Measurements from ENCODE around the gene MIEF1.

MIEF1 gene

DNA sequence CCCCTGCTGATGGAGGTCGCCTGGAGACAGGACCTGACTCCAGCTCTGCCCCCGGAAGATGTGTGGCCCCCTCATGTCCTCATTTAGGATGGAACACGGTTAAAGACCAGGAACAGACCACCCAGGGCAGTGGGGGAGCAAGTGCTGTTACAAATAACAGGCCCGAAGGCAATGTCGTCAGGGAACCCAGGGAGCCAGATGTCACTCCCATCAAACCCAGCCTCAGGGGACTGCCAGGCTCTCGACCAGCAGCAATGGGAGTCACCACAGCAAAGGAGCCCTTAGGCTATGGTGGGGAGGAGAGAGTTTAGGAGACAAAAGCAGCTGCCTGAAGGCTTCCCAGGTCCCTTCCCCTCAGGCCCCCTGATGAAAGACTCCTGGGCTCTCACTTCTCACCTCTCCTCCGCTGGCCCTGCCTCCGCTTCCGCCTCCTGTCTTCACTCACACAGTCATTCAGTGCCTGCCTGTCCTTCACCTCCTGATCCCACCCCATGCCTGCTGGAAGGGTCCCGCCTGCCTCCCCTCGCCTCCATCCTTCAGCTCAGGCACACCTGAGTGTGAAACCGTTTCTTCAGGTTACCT, 26.1 kb downstream of the MIEF1 start:
- DNase-seq (ENCODE audit: low read depth in 2 of 2) = no peak

DNA sequence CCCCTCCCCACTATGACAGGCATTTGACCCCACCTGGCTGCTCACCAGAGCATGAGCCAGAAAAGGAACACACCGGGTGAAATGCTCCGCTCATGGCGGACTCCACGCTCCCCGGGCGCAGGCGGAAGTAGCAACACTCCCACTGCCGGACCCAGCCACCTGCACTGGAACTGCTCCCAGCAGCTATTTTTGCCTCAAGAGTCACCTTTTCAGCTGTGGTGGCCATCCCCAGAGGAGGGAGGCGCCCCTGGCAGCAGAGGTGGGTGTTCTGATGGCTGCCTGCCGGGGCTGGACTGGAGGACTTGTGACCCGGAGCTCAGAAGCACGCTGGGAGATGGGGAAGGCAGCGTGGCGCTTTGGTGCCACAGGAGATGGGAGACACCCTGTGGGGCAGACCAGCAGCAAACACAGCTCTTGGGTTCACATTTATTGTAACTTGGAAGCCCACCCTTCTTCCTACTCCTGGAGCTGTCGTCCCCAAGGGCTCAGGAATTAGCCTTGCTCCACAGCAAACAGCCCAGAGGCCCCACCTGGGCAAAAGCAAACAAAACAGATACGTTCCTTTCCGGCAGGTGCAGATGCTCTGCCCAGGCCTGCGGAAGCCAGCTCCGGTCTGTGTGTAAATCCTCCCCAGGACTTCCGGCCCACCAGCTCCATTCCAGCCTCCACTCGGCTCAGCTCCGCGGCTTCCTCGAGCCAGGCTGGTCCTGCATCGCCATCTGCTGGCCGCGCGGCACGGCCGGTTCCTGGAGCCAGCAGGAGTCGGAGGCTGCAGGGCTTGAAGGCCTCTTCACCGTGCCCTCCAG, 26.8 kb downstream of the MIEF1 start:
- peak; percentile 65 to 71 for DNase-seq (ENCODE audit: low read depth in 2 of 2)

DNA sequence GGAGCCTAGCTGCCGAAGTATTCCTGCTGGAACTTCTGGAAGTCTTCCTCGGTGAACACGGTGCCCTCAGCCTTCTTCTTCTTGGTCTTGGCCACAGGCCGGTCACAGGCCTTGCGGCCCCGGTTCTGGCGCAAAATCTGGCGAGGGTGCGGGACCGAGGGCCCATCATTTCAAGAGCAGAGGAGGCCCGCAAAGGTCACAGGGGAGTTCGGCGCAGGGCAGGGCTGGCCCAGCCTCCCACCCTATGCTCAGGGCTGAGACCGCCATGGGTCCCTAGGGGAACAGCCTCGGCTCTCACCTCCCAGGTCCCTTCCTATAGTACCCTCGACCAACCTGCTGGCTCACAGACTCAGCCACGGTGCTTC, 27.4 kb downstream of the MIEF1 start:
- DNase-seq (ENCODE audit: low read depth in 2 of 2) = no peak

DNA sequence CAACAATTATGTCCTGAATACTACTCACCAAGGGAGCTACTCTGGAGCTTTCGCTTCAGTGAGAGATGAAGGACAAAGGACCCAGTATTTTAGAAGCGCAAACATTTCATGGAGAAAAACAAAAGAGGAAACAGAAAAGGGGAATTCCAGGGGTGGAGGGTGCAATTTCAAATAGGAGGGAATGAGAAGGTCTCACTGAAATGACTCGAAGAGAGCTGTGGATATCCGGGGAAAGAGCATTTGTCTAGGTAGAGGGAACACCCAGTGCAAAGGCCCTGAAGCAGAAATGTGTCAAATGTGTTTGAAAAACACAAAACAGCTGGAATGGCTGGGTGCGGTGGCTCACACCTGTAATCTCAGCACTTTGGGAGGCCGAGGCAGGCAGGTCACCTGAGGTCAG, 28.0 kb downstream of the MIEF1 start:
- no peak for DNase-seq (ENCODE audit: low read depth in 2 of 2)

DNA sequence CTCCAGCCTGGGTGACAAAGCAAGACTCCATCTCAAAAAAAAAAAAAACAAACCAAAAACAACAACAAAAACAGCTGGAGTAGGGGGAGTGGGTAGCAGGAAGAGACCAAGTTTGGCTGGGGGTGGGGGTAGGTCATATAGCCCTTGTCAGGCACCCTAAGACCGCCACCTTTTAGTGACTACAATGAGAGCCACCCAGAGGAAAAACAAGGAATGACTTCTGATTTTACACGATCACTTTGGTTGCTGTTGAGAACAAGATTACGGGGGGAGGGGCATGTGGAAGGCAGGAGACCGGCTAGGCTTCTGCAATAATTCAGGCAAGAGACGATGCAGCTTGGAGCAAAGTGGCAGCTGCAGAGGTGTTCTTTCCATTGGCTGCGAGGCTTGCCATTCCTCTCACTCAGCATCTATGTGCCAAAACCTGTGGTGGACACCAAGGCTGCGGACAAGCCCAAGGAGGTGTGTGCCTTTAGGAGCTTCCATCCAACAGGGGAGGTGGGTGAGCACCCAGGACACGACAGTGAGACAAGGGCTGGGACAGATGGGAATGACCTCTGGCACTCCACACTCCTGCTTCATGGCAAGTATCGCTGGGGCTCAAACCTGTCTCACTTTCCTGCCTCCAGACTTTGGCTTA, 28.7 kb downstream of the MIEF1 start:
- DNase-seq (ENCODE audit: low read depth in 2 of 2) = no peak

DNA sequence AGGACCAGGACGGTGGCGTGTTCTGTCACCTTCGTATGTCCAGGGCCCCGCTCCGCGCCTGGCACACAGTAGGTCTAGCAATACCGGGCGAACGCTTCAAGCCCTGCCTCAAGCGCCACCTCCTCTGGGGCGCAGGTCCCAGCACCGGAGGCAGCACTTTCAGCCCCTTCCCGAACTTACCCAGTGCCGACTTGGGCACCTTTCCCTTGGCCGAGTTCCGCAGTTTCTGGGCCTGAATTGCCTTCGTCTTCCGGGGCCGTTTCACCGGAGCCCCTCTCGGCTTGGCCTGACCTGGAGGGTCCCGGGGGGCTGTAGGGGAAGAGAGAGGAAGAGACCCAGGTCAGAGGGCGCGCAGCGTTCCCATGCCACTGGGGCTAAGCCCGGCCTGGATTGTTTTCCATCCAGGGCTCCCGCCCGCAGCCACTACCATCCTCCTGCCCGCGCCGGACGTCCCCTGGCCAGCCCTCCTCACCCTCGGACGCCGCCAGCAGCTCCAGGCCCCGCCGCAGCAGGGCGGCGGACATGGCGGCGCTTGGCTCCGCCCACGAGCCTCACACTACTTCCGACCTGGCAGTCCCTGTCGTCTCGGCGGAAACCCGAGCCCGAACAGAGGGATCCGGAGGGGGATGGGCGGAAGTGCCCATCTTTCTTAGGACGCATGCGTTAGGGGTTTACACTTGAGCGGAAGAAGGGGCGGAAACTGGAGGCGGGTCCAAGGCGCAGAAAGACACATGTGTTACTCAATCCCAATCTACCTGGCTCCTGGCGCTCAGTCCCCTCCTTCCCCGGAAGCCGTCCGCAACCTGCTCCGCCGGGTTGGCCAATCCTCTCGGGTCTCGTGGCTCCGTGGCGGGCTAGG, 30.4 kb downstream of the MIEF1 start, which contains the start of gene RPS19BP1:
Gene RPS19BP1 (minus strand): TSS at position 534 of the 859 bp plus-strand sequence. CDS start 10 bp downstream, at position 524.
- peak; percentile 97 to 98 for DNase-seq (ENCODE audit: low read depth in 2 of 2)

DNA sequence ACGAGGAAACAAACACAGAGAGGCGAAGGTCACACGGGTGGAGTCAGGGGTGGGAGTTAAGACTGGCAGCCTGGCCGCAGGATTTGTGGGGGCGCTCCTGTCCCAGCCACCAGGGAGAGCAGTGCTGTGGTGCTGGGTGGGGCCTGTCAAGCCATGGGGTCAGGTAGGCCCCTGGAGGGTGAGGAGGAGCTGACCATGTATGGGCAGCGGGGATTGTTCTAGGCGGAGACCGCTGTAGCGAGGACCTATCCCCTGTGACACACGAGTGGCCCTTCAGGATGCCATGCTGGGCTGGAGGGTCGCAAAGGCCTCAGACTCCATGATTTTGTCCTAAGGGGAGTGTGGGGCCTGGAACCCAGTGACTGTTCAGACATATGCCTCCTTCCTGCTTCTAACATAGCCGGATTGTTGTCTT, 32.0 kb downstream of the MIEF1 start:
- DNase-seq (ENCODE audit: low read depth in 2 of 2) = no peak

DNA sequence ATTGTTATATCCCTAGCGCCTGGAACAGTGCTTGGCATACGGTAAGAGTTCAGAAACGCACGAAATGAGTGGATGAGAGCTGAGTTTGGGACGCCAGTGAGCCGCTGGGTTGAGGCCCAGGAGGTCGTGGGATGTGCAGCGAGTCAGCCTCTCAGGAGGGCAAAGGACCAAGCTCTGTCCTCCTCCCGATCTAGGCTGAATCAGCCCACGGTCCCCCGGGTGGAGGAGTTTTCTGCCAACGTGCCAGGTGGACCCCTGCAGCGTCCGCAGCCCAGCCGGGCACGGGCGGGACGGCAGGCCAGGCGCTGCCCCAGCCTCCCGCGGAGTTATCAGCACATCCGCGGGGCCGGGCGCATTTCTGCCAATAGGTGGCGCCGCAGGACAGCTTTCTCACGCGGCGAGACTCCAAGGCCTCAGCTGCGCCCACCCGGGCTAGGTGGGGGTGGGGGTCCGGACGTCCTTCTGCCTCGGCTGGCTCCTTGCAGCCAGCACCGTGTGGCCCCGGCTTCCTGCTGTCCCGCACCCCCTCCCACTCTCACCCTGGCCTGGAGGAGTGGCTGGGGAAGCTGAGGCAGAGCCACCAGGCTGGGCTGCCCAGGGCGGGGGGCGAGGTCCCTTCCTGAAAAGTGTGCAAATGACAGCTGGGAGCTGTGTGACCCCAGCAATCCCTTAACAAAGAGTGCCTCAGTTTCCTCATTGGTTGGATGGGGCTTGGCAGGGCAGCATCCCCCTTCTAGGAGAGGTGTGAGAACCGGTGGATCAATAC, 32.7 kb downstream of the MIEF1 start:
- DNase-seq (ENCODE audit: low read depth in 2 of 2) = peak in 1 of 2 experiments; percentile 38

DNA sequence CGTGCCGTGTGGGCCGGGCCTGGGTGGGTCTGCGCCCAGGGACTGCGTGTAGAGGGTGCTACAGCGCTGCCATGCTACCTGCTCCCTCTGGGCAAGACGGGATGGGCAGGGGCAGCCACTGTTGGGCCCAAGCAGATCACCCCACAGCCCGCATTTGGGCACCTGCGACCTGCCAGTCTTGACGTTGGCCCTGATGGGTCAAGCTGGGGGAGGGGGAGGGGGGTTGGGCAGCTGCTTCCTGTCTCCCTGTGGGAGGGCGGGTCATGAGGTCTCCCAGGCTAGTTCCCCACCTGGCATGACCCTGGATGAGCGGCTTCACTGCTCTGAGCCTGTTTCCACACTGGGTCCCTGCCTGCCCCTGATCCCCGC, 33.3 kb downstream of the MIEF1 start:
- no peak for DNase-seq (ENCODE audit: low read depth in 2 of 2)

DNA sequence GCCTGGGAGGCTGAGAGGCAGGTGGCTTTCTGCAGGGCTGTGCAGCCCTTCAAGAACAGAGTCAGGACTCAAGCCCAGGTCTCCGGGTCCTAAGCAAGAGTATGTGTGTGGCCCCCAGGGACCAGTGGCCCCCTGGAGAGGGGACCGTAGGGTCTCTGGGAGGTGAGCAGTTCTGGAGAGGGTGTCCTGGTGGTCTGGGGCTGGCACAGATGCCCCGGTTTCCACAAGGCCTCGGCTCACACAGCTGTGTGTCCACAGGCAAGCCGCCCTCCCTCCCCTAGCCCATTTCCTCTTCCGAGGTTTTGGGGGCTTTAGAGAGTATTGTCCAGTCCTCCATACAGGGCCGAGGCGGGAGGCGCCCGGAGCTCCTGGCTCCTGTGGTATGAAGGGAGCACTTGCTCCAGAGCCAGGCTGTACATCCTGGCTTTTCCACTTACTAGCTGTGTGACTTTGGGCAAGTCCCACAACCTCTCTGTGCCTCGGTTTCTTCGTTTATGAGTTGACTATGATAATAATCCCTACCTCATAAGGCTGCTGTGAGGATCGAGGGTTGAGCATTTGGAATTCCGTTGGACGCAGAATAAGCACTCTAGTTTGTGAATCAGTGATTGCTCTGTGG, 33.9 kb downstream of the MIEF1 start:
- no peak for DNase-seq (ENCODE audit: low read depth in 2 of 2)

DNA sequence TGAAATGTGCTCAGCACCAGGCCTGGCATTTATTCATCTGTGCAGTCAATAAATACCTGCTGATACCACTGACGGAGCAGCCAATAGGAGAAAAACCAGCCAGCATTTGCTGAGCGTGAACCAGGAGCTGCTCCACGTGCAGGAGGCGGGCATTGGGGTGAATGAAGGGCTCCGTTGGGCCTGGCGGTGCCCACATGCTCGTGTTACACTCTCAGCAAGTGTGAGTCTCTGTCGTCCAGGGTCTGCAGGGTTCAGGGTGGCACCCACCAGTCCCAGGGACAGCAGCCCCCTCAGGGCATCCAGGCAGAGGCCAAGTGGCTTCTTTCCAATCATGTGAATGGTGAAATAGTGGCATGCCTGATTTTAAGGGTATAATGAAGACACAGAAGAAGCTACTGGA, 34.6 kb downstream of the MIEF1 start:
- DNase-seq (ENCODE audit: low read depth in 2 of 2) = no peak

DNA sequence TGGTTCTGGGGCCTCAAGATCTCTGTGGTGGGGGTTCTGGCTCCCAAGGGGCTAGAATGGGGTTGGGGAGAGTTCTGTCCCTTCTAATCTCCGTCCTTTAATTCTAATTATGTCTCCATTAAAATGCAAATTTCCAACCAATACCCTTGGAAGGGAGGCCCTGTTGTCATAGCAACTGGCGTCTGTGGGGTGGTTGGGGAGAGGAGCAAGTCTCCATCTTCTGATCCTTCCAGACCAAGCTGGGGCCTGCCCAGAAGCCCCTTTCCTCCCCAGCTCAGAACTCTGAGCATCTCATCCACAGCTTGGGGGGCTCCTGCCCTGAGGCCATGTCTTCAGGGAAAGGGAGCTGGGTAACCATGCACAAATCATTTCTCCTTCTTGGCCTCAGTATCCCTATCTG, 35.9 kb downstream of the MIEF1 start:
- DNase-seq (ENCODE audit: low read depth in 2 of 2) = no peak

DNA sequence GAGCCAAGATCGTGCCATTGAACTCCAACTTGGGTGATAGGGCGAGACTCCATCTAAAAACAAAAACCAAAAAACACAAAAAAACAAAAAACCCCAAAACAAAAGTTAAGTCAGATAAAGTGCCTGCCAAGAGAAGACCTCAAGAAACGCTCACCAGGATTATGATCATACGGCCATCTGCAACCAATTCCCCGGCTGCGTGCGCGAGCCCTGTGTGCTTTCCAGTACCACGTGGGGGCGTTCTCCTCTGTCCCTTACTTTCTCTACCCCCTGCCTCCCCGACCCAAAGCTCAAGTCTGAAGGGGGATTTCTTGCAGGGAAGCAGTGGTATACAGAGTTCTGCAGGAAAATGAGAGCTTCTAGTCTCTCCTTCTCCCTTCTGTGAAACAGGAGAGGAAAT, 41.0 kb downstream of the MIEF1 start:
- no peak for DNase-seq (ENCODE audit: low read depth in 2 of 2)

DNA sequence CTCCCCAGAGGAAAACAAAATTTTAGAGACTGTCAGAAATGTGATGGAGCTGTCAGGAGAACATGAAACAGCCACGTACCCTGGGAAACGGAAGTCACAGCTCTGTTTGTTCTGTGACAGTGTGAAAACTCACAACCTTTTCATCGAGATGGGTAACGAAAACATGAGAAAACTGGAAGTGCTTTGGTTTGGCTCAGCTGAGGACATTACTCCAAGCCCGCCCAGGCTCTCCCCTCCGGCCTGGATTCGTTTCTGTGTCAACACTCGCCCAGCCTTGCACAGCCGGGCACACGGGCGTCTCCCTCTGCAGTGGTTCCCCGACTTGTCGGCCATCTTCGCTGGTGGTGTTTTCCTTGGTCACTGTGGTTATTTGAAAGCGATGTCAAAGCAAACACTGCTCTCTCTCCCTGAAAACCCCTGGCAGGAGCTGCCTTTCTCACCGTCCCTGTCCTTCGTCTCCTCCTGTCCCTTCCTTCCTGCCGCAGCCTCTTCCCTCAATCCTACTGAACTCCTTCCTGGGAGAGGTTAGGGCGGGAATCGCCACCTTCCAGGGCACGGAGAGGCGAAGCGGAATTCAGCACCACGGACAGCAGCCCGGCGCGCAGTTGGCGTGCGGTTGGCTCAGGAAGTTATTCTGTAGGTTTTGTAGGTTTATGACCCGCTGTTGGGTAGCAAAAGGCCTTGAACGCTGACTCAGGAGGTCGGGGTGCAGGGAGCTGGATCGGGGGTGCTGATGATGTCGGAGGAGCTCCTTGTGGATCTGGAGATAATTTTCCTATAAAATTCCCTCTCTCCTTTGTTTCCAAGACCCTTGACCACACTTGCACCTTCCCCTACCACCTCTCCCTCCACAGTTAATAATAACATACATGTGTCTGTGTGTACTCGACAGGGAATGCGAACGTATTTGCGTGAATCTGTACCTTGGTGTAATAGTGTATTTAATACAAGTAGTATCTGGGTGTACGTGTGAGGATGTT, 43.6 kb downstream of the MIEF1 start:
- no peak for DNase-seq (ENCODE audit: low read depth in 2 of 2)

DNA sequence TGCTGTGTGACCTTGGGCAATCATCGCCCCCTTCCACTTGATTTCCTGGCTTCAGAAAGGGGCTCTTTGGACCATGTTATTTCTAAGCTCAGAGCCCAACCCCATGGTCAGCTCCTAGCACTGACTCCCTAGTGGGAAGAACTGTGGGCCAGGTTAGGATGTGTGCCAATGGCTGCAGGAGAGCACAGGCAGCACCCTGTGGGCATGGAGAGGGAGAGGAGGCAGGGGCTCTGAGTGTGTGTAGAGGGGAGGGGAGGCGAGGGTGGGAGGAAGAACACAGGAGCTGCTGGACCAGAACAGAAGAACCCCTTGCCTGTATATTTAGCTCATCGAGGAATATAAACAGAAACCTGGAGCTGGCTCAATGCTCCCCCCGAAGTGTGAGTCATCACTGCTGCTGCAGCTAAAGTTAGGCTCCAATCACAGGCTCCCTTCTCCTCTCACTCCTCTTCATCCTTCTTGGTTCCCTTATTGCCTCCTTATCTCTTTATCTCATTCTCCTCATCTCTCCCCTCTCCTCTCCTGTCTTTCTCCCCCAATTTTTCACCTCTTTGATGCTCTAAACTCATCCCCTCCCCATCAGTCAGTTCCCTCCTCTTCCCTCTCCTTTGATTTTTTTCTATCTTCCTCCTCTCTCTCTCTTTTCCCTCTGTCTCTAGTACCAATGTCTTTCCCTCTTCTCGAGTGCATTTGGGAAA, 44.9 kb downstream of the MIEF1 start:
- no peak for DNase-seq (ENCODE audit: low read depth in 2 of 2)

DNA sequence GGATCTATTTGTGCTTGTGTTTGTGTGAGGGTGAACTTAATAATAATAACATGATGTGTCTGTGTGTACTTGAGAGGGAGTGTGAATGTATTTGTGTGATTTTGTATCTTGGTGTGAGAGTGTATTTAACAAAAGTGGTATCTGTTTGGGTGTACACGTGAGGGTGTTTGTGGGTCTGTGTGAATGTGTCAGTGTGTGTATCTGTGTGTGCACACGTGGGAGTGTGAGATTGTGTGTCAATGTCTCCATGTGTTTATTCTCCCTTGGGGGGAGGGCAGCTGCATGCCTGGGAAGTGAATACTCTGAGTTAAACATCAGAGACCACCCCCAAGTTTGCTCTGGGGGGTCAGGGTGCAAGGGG, 45.5 kb downstream of the MIEF1 start:
- DNase-seq (ENCODE audit: low read depth in 2 of 2) = no peak

DNA sequence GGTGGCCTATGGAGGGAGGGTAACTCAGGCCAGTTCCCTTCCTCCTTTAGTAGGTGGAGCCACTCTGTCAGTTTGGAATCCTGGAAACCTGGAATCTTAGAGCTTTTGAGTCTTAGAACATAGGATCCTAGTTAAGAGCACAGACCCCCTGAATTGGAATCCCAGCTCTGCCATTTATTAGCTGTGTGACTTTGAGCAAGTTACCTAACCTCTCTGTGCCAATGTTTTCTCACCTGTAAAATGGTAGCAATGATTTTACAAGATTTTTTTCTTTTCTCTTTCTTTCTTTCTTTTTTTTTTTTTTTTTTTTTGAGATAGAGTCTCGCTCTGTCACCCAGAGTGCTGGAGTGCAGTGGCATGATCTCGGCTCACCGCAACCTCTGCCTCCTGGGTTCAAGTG, 51.3 kb downstream of the MIEF1 start:
- DNase-seq (ENCODE audit: low read depth in 2 of 2) = no peak

DNA sequence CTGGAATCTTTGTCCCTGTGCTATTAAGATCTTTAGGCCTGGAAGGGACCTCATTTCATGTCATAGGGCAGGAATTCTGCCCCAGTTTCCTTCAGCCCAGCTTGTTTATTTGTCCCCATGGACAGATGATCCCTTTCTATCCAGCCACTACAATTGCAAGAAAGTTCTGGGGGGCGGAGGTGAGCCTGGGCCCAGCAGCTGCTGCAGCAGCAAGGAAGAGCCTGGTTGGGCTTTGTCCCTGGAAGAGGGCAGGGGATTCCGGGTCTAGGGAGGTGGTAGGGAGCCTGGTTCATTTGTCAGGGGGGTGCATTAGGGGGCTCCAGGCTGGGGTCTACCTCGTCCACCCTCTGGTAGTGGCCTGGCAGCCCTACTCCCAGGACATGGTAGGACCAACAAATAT, 52.1 kb downstream of the MIEF1 start:
- DNase-seq (ENCODE audit: low read depth in 2 of 2) = no peak
